ENCODE measurements around the gene FAM24A. TPM values are rescaled to one million over a fixed set of nuclear protein-coding genes. Genes with fewer than 3 reads are reported as not detected.
A peak's percentile ranks its signal among the peaks of the same experiment; 100 is the strongest.
"Not testable (repeated sequence)": the region's sequence is repeated elsewhere in the genome, so short reads cannot be mapped to it uniquely, and the experiment has no call there.

Gene FAM24A, protein sequence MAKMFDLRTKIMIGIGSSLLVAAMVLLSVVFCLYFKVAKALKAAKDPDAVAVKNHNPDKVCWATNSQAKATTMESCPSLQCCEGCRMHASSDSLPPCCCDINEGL
- total RNA-seq, result not detected

DNA sequence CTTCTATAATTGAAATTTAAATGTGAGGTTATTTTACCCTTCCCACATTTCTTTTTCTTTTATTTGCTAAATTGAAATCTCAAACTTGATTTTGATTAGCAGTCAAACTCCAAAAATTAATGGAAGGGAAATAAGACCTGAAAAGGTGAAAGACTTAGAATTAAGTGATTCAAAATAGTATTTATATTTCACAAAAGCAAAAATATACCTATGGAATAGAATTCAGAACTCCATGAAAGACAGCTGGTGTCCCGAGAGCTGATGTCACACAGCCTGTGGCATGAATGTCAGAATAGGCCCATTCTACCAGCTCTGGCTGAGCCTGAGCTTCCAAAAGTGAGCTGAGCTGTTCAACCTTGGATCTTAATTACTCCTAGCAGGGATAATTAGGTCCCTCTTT, at the start of gene FAM24A:
FAM24A (plus strand) TSS at position 301 of the 400 bp plus-strand sequence. CDS start 1,025 bp downstream, outside the sequence.
- Histone ChIP-seq H3K4me1 (ENCODE audit: insufficient read depth, low read length) (no peaks in the 10 kb centered on the region), H3K4me3 (ENCODE audit: low read length) (no peak within 1 kb of the TSS), H3K27me3 (ENCODE audit: insufficient read depth, low read length) (peaks cover 1% of the 10 kb centered on the region), H3K9me3 (ENCODE audit: low read depth, low read length) (no peaks in the 10 kb centered on the region)

DNA sequence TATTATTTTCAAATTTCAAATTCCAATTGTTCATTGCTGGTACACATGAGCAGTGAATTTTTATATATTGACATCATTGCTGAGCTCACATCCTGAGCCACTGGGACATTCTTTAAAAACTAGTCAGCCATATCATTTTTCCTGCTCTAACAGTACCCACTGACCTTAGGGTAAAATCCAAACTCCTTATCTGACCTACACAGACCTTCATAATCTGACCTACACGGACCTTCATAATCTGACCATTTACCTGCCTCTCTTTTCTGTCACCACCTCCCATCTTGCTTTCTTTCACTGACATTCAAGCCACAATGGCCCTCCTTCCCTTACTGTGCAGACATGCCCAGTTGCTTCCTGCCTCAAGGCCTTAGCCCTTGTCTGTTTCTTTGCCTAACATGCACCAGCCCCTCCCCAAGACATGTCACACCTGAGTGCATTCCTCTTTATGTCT, 48.7 kb upstream of the FAM24A start:
- Histone ChIP-seq H3K4me3 (ENCODE audit: low read length) (no peak overlapping the region), H3K9me3 (ENCODE audit: low read depth, low read length) (no peaks in the 10 kb centered on the region), H3K27me3 (ENCODE audit: insufficient read depth, low read length) (no peaks in the 10 kb centered on the region), H3K4me1 (ENCODE audit: insufficient read depth, low read length) (no peaks in the 10 kb centered on the region)

DNA sequence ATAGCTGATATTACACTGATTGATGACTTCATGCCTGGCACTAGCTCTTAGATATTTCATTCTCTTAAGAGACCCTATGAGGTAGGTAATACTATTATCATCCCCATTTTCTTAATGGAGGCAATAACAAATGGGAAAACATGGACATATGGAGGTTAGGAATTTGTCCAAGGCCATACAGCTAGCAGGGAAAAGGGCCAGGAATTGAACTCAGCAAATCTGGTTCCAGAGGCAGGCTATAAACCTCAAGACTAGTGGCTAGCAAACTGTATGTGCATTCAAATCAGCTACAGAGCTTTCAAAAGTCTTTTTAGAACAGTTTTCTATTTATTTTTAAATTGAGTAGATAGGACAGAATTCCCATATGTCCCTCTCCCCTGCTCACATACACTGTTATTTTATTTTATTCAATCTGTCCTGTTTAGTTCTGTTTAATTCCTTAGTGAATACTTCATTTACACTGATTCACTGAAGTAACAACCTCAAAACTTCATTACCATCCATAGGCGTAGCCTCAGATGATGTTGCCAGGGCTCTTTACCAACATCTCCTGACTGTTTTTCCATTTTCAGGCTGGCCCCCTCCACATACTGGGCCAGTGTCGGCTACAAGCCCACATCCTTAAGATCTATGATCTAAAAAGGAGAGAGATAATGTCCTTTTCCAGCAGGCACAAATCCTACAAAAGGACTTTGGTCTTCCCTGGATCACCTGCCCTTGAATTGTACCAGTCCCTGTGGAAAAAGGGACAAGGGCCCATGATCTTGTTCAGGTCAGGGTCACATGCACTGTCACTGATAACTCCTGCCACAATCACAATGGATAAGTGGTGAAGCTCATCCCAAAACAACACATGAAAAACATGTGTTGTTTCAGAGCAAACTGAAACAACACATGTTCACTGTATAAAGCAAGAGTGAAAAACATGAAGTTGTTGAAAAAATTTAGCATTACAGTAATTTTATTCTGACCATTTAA, 46.9 kb upstream of the FAM24A start:
- Histone ChIP-seq H3K4me1 (ENCODE audit: insufficient read depth, low read length) (no peaks in the 10 kb centered on the region), H3K9me3 (ENCODE audit: low read depth, low read length) (no peaks in the 10 kb centered on the region), H3K27me3 (ENCODE audit: insufficient read depth, low read length) (no peaks in the 10 kb centered on the region), H3K4me3 (ENCODE audit: low read length) (no peak overlapping the region)

DNA sequence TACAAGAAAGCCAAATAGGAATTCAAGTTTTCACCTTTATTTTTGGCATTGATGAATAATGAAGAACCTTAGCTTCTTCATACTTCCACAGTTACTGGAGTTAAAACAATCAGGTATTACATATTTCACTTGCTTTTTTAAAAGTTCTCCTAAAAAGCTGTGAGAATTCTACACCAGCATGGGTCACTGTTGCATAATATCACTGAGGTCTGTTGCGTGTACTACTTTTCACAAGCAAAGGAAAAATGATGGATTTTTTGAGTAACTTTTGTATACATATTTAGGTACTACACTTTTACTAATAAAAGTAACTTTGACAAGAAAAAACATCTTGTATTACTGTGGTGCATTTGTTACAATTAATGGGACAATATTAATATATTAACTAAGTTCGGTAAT, 46.2 kb upstream of the FAM24A start:
- Histone ChIP-seq H3K27me3 (ENCODE audit: insufficient read depth, low read length) (no peaks in the 10 kb centered on the region), H3K9me3 (ENCODE audit: low read depth, low read length) (no peaks in the 10 kb centered on the region), H3K4me1 (ENCODE audit: insufficient read depth, low read length) (no peaks in the 10 kb centered on the region), H3K4me3 (ENCODE audit: low read length) (no peak overlapping the region)

DNA sequence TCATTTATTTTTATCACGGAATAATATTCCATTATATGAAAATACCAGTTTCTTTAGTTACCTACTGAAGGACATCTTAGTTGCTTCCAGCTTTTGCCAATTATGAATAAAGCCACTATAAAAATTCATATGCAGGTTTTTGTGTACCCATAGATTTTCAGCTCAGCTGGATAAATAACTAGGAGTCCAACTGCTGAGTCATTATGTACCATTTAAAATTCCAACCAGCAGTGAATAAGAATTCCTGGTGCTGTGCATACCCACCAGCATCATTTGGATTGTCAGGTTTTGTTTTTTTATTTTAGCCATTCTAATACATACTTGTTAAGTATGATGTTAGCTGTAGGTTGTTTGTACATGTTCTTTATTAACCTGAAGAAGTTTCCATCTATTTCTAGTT, 45.5 kb upstream of the FAM24A start:
- Histone ChIP-seq H3K9me3 (ENCODE audit: low read depth, low read length) (no peaks in the 10 kb centered on the region), H3K27me3 (ENCODE audit: insufficient read depth, low read length) (no peaks in the 10 kb centered on the region), H3K4me3 (ENCODE audit: low read length) (no peak overlapping the region), H3K4me1 (ENCODE audit: insufficient read depth, low read length) (no peaks in the 10 kb centered on the region)

DNA sequence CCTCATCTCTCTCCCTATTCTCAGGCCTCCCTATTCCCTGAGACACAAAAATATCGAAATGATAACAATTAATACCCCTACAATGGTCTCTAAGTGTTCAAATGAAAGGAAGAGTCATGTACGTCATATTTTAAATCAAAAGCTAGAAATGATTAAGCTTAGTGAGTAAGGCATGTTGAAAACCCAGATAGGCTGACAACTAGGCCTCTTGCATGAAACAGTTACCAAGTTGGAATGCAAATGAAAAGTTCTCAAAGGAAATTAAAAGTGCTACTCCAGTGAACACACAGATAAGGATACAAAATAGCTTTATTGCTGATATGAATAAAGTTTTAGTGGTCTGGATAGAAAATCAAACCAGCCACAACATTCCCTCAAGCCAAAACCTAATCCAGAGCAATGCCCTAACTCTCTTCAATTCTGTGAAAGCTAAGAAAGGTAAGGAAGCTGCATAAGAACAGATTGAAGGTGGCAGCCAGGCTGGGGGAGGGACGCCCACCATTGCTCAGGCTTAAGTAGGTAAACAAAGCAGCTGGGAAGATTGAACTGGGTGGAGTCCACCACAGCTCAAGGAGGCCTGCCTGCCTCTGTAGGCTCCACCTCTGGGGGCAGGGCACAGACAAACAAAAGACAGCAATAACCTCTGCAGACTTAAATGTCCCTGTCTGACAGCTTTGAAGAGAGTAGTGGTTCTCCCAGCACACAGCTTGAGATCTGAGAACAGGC, 43.5 kb upstream of the FAM24A start:
- H3K4me3 ChIP-seq (ENCODE audit: low read length); H3K4me1 ChIP-seq (ENCODE audit: insufficient read depth, low read length); H3K9me3 ChIP-seq (ENCODE audit: low read depth, low read length): not testable (repeated sequence)

DNA sequence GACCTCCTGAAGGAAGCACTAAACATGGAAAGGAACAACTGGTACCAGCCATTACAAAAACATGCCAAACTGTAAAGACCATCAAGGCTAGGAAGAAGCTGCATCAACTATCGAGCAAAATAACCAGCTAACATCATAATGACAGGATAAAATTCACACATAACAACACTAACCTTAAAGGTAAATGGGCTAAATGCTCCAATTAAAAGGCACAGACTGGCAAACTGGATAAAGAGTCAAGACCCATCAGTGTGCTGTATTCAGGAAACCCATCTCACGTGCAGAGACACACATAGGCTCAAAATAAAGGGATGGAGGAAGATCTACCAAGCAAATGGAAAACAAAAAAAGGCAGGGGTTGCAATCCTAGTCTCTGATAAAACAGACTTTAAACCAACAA, 41.6 kb upstream of the FAM24A start:
- H3K27me3 ChIP-seq (ENCODE audit: insufficient read depth, low read length); H3K9me3 ChIP-seq (ENCODE audit: low read depth, low read length); H3K4me3 ChIP-seq (ENCODE audit: low read length); H3K4me1 ChIP-seq (ENCODE audit: insufficient read depth, low read length): not testable (repeated sequence)

More for the DNA sequence above, 43.5 kb upstream of the FAM24A start:
- H3K27me3 ChIP-seq (ENCODE audit: insufficient read depth, low read length), result not testable (repeated sequence)

DNA sequence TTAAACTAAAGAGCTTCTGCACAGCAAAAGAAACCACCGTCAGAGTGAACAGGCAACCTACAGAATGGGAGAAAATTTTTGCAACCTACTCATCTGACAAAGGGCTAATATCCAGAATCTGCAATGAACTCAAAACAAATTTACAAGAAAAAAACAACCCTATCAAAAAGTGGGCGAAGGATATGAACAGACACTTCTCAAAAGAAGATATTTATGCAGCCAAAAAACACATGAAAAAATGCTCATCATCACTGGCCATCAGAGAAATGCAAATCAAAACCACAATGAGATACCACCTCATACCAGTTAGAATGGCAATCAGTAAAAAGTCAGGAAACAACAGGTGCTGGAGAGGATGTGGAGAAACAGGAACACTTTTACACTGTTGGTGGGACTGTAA, 38.5 kb upstream of the FAM24A start:
- not testable (repeated sequence) for H3K4me3 ChIP-seq (ENCODE audit: low read length); H3K9me3 ChIP-seq (ENCODE audit: low read depth, low read length); H3K27me3 ChIP-seq (ENCODE audit: insufficient read depth, low read length); H3K4me1 ChIP-seq (ENCODE audit: insufficient read depth, low read length)

DNA sequence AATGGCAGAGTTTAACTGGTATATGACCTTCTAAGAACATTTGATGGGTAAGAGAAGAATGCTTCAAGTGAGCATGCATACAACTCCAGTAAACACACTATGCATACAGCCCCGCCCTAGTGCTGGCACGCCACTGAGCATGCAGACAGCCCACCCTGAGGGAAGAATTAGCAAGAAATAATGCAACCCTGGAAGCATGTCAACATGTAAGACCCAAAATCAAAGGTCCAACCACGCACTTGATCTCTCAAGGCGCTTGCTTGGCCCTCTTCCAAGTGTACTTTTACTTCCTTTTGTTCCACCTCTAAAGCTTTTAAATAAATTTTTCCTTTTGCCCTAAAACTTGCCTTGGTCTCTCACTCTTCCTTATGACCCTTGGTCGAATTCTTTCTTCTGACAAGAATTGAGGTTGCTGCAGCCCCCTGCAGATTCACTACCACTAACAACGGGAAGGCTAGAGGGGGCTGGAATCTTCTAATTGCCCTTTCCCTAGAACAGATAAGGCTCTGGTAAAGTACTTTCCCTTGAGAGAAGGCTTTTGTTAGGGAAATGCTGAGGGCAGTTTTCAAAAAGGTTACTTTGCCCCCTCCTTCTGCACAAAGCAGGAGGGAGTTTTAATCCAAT, 34.5 kb upstream of the FAM24A start:
- Histone ChIP-seq H3K9me3 (ENCODE audit: low read depth, low read length) (no peaks in the 10 kb centered on the region), H3K27me3 (ENCODE audit: insufficient read depth, low read length) (no peaks in the 10 kb centered on the region), H3K4me1 (ENCODE audit: insufficient read depth, low read length) (peaks cover 19% of the 10 kb centered on the region), H3K4me3 (ENCODE audit: low read length) (no peak overlapping the region)

DNA sequence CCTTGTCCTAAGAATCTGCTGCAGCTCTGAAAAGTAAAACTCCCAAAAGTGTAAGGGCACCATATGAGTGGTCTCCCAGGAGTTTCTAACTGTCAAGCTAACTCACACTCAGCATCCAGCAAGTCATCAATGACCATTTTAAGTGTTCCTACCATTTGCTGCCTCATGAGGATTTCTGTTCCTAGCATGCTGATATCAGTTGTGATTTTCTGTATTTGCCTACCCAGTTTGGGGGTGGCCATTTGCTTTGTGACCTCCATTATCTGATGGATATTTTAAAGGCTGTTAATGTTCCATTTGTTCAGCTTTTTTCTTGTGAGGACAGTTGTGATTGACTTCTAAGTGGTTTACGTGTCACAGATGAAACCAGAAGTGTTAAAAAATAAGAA, 33.9 kb upstream of the FAM24A start:
- Histone ChIP-seq H3K27me3 (ENCODE audit: insufficient read depth, low read length) (no peaks in the 10 kb centered on the region), H3K4me3 (ENCODE audit: low read length) (no peak overlapping the region), H3K9me3 (ENCODE audit: low read depth, low read length) (no peaks in the 10 kb centered on the region), H3K4me1 (ENCODE audit: insufficient read depth, low read length) (peaks cover 19% of the 10 kb centered on the region)

DNA sequence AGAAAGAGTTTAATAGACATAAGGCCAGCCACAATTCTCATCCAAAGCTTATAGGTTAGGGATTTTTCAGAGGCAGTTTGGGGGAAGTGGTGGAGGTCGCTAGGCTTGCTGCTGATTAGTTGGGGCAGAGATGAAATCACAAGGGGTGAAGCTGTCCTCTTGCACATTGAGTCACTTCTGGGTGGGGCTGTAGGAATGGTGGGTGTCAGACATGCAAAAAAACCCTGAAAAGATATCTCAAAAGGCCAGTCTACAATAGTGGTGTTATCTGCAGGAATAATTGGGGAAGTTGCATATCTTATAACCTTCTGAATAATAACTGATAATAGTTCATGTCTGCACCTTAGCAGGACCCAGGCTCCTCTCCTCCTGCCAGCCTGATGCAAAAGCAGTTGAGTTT, 33.1 kb upstream of the FAM24A start:
- H3K27me3 ChIP-seq (ENCODE audit: insufficient read depth, low read length), result no peaks in the 10 kb centered on the region
- peaks cover 19% of the 10 kb centered on the region for H3K4me1 ChIP-seq (ENCODE audit: insufficient read depth, low read length)
- H3K4me3 ChIP-seq (ENCODE audit: low read length), result no peak overlapping the region
- H3K9me3 ChIP-seq (ENCODE audit: low read depth, low read length), result no peaks in the 10 kb centered on the region

DNA sequence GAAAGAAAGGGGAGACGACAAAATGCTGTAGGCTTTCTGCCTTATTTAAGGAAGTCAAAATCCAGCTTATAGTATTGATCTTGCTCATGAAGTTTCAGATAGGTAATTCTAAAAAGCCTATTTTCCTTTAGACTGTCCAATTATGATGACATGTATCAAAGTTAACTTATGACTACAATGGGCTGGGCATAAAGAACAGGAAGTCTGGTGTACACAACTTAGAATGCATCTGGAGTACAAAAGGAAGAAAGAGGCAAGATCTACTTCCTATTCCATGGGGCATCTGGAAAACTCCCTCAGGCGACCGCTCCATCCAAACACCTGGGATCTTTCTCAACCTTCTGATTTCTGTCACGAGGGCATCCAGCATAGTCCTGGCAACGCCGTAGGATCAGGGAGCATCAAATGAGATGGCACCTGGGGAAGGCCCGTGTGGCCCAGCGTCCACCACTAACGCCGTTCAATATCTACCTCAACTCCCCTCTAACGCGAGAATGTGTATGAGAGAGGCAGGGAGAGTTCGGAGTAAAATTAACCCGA, 31.5 kb upstream of the FAM24A start:
- Histone ChIP-seq H3K4me3 (ENCODE audit: low read length) (peak overlapping the region; percentile 64), H3K27me3 (ENCODE audit: insufficient read depth, low read length) (no peaks in the 10 kb centered on the region), H3K9me3 (ENCODE audit: low read depth, low read length) (no peaks in the 10 kb centered on the region), H3K4me1 (ENCODE audit: insufficient read depth, low read length) (peaks cover 19% of the 10 kb centered on the region)

DNA sequence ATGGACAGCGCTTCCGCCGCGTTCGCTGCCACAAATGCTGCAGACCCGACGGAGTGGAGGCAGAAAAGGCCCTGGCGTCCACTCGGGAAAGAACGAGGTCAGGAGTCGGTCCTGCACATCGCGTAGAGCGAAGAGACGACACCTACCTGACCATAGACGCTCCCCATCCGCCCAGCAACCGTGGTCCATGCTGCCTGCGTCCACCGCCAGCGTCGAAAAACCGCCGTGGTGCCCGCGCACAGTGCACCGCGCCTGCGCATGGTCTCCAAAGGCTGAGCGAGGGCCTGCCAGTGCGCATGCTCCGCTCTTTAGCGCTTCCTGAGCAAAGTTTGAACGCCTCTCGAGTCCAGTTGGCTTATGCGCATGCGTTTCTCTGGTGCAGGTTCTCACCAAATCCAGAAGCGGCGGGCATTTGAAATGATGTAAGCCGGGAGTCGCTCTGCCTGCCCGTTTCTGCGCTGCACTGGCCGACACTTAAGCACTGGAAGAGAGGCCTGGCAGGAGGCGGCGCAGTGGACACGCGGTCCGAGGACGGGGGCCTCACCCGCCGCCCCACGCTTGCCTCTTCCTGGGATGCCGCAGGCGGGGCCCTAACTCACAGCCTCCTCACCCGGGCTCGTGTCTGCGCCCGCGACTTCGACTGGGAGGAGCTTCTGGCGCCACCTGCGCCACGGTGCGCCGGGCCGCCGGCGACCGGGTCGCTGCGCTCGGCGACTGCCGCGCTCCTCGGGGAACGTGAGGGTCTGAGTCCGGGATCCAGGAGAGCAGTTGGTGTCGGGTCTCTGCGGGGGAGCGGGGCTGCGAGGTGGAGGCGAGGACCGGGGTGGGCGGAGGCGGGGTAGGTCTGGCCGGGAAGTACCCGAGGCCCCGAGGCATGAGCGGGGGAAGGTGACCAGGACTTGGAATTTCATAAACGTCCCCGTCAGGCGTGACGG, 30.8 kb upstream of the FAM24A start, which contains the start of gene FAM24B:
FAM24B (minus strand) TSS at position 243 of the 935 bp plus-strand sequence. CDS start 29,066 bp downstream, outside the sequence.
- Histone ChIP-seq H3K4me3 (ENCODE audit: low read length) (peak within 1 kb of the TSS; percentile 64), H3K4me1 (ENCODE audit: insufficient read depth, low read length) (peaks cover 19% of the 10 kb centered on the region), H3K27me3 (ENCODE audit: insufficient read depth, low read length) (no peaks in the 10 kb centered on the region), H3K9me3 (ENCODE audit: low read depth, low read length) (no peaks in the 10 kb centered on the region)

DNA sequence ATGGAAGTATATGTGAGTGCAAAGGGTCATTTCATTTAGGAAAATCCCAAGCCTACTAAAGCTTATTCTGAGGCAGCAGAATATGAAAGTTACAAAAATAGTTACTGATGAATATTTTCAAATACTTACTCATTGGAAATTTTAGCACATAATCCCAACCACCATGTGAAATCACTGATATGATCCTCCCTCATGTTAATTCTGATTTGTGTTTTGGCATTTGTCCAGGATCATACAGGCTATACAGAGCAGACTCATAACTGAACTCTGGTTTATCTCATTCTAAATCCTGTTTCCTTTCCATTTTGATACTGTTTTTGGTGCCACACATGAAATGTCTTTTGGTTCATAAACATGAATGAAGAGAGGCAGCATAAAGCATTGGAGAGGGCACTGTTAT, 27.6 kb upstream of the FAM24A start:
- Histone ChIP-seq H3K4me1 (ENCODE audit: insufficient read depth, low read length) (peaks cover 19% of the 10 kb centered on the region), H3K27me3 (ENCODE audit: insufficient read depth, low read length) (no peaks in the 10 kb centered on the region), H3K4me3 (ENCODE audit: low read length) (no peak overlapping the region), H3K9me3 (ENCODE audit: low read depth, low read length) (no peaks in the 10 kb centered on the region)
